ENCODE measurements around the gene METTL6. TPM values are rescaled to one million over a fixed set of nuclear protein-coding genes. Genes with fewer than 3 reads are reported as not detected.

METTL6 gene
- total RNA-seq, 1 donor from 2014 or later = 16.0 TPM

GRCh38 chr3:15433531-15433930 lies 6.2 kb upstream of the METTL6 start:
- peaks cover 25% of the 10 kb centered on the region for H3K36me3 Mint-ChIP-seq (ENCODE audit: low read depth, unreplicated experiment)
- H3K27me3 Mint-ChIP-seq (ENCODE audit: unreplicated experiment) = no peaks in the 10 kb centered on the region
- H3K4me1 Mint-ChIP-seq (ENCODE audit: unreplicated experiment) = peaks cover 7% of the 10 kb centered on the region
- no peaks in the 10 kb centered on the region for H3K9me3 Mint-ChIP-seq (ENCODE audit: unreplicated experiment)
- TF ChIP-seq CTCF (IDR thresholded peaks at IDR 0.05; ENCODE audit: unreplicated experiment) = no peak
- no peak overlapping the region for H3K4me3 Mint-ChIP-seq (ENCODE audit: unreplicated experiment)
- DNase-seq (ENCODE audit: low spot score) = no peak
- no peak overlapping the region for H3K27ac Mint-ChIP-seq (ENCODE audit: unreplicated experiment)

GRCh38 chr3:15431256-15431837 lies 4.0 kb upstream of the METTL6 start:
- no peak overlapping the region for H3K27ac Mint-ChIP-seq (ENCODE audit: unreplicated experiment)

GRCh38 chr3:15430624-15431023 lies 3.3 kb upstream of the METTL6 start:
- Mint-ChIP-seq H3K9me3 (ENCODE audit: unreplicated experiment) (no peaks in the 10 kb centered on the region), H3K36me3 (ENCODE audit: low read depth, unreplicated experiment) (peaks cover 24% of the 10 kb centered on the region), H3K4me3 (ENCODE audit: unreplicated experiment) (no peak overlapping the region), H3K4me1 (ENCODE audit: unreplicated experiment) (peaks cover 23% of the 10 kb centered on the region), H3K27me3 (ENCODE audit: unreplicated experiment) (peaks cover 5% of the 10 kb centered on the region), H3K27ac (ENCODE audit: unreplicated experiment) (no peak overlapping the region)
- no peak for DNase-seq (ENCODE audit: low spot score)
- TF ChIP-seq CTCF (IDR thresholded peaks at IDR 0.05; ENCODE audit: unreplicated experiment) = no peak

More at GRCh38 chr3:15431256-15431837, 4.0 kb upstream of the METTL6 start:
- no peak for TF ChIP-seq CTCF (IDR thresholded peaks at IDR 0.05; ENCODE audit: unreplicated experiment)
- Mint-ChIP-seq H3K4me3 (ENCODE audit: unreplicated experiment) (no peak overlapping the region), H3K9me3 (ENCODE audit: unreplicated experiment) (no peaks in the 10 kb centered on the region), H3K27me3 (ENCODE audit: unreplicated experiment) (peaks cover 5% of the 10 kb centered on the region), H3K4me1 (ENCODE audit: unreplicated experiment) (peaks cover 21% of the 10 kb centered on the region), H3K36me3 (ENCODE audit: low read depth, unreplicated experiment) (peaks cover 28% of the 10 kb centered on the region)
- no peak for DNase-seq (ENCODE audit: low spot score)

GRCh38 chr3:15429080-15429479 lies 1.7 kb upstream of the METTL6 start:
- TF ChIP-seq CTCF (IDR thresholded peaks at IDR 0.05; ENCODE audit: unreplicated experiment) = no peak
- Mint-ChIP-seq H3K9me3 (ENCODE audit: unreplicated experiment) (no peaks in the 10 kb centered on the region), H3K4me3 (ENCODE audit: unreplicated experiment) (peak overlapping the region; percentile 100), H3K27ac (ENCODE audit: unreplicated experiment) (peak overlapping the region; percentile 75), H3K27me3 (ENCODE audit: unreplicated experiment) (peaks cover 5% of the 10 kb centered on the region), H3K36me3 (ENCODE audit: low read depth, unreplicated experiment) (peaks cover 19% of the 10 kb centered on the region), H3K4me1 (ENCODE audit: unreplicated experiment) (peaks cover 23% of the 10 kb centered on the region)
- DNase-seq (ENCODE audit: low spot score) = no peak

GRCh38 chr3:15428539-15428938 lies 1.2 kb upstream of the METTL6 start:
- H3K27me3 Mint-ChIP-seq (ENCODE audit: unreplicated experiment) = peaks cover 5% of the 10 kb centered on the region
- no peak for TF ChIP-seq CTCF (IDR thresholded peaks at IDR 0.05; ENCODE audit: unreplicated experiment)
- H3K4me1 Mint-ChIP-seq (ENCODE audit: unreplicated experiment) = peaks cover 23% of the 10 kb centered on the region
- DNase-seq (ENCODE audit: low spot score) = no peak
- peak overlapping the region; percentile 75 for H3K27ac Mint-ChIP-seq (ENCODE audit: unreplicated experiment)
- peaks cover 15% of the 10 kb centered on the region for H3K36me3 Mint-ChIP-seq (ENCODE audit: low read depth, unreplicated experiment)
- H3K9me3 Mint-ChIP-seq (ENCODE audit: unreplicated experiment) = no peaks in the 10 kb centered on the region
- H3K4me3 Mint-ChIP-seq (ENCODE audit: unreplicated experiment) = peak overlapping the region; percentile 100

Measured in endothelial cell (in vitro differentiated cells).